ENCODE data around the gene CCDC50. TPM values are rescaled to one million over a fixed set of nuclear protein-coding genes. Genes with fewer than 3 reads are reported as not detected.

The CCDC50 gene
- total RNA-seq, 1 donor from 2014 or later, result 55.9 TPM

DNA sequence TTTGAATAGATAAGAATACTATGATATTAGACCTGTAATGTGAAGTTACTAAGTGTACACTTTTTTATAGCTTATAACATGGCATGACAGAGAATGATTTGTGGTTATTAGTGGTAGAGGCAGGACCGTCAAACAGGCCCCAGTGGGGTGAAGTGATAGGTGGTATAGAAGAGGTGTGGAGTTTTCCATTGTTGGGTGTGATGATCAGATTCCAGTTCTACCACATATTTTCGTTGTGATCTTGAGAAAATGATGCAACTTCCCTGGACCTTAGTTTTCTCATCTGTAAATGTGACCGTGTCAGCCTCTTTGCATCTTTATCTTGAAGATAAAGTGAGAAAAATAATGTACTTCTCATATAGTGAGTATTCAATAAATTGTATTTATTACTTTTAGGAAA is 31.4 kb downstream of the CCDC50 start:
- no peak overlapping the region for H3K4me3 Mint-ChIP-seq (ENCODE audit: unreplicated experiment)
- H3K27ac Mint-ChIP-seq (ENCODE audit: unreplicated experiment), result no peak overlapping the region
- peaks cover 48% of the 10 kb centered on the region for H3K4me1 Mint-ChIP-seq (ENCODE audit: low read depth)
- TF ChIP-seq, protein P1, sequence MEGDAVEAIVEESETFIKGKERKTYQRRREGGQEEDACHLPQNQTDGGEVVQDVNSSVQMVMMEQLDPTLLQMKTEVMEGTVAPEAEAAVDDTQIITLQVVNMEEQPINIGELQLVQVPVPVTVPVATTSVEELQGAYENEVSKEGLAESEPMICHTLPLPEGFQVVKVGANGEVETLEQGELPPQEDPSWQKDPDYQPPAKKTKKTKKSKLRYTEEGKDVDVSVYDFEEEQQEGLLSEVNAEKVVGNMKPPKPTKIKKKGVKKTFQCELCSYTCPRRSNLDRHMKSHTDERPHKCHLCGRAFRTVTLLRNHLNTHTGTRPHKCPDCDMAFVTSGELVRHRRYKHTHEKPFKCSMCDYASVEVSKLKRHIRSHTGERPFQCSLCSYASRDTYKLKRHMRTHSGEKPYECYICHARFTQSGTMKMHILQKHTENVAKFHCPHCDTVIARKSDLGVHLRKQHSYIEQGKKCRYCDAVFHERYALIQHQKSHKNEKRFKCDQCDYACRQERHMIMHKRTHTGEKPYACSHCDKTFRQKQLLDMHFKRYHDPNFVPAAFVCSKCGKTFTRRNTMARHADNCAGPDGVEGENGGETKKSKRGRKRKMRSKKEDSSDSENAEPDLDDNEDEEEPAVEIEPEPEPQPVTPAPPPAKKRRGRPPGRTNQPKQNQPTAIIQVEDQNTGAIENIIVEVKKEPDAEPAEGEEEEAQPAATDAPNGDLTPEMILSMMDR (IDR thresholded peaks at IDR 0.05), result no peak
- H3K27me3 Mint-ChIP-seq (ENCODE audit: low read depth), result no peaks in the 10 kb centered on the region
- H3K36me3 Mint-ChIP-seq (ENCODE audit: low read depth), result peaks cover 33% of the 10 kb centered on the region
- DNase-seq (ENCODE audit: low spot score), result no peak
- no peaks in the 10 kb centered on the region for H3K9me3 Mint-ChIP-seq (ENCODE audit: low read depth)

DNA sequence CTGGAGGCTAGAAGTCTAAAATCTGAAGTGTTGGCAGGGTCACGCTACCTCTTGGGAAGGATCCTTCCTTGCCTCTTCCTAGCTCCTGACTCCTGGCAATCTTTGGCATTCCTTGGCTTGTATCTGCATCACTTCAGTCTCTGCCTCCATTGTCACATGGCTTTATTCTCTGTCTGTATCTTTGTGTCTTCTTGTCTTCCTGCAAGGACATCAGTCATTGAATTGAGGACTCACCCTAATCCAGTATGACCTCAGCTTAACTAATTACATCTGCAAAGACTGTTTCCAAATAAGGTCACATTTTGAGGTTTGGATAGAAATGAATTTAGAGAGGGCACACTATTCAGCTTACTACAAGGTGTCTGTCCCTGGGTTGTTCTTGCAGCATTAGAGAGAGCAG is 32.3 kb downstream of the CCDC50 start:
- Mint-ChIP-seq H3K4me3 (ENCODE audit: unreplicated experiment) (no peak overlapping the region), H3K4me1 (ENCODE audit: low read depth) (peaks cover 39% of the 10 kb centered on the region), H3K9me3 (ENCODE audit: low read depth) (no peaks in the 10 kb centered on the region), H3K36me3 (ENCODE audit: low read depth) (peaks cover 33% of the 10 kb centered on the region), H3K27me3 (ENCODE audit: low read depth) (no peaks in the 10 kb centered on the region), H3K27ac (ENCODE audit: unreplicated experiment) (no peak overlapping the region)
- TF ChIP-seq, protein P1 (IDR thresholded peaks at IDR 0.05), result no peak
- no peak for DNase-seq (ENCODE audit: low spot score)

DNA sequence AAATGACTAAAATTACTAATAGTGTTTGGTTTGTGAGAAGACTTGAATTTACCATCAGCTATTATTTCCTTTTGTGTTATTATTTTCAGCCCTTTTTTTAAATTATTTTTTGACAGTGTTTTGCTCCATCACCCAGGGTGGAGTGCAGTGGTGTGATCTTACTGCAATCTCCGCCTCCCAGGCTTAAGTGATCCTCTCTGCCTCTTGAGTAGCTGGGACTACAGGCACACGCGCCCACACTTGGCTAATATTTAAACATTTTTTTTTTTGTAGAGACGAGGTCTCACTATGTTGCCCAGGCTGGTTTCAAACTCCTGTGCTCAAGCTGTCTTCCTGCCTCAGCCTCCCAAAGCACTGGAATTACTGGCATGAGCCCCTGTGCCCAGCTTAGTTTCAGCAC is 32.8 kb downstream of the CCDC50 start:
- DNase-seq (ENCODE audit: low spot score), result no peak
- no peak overlapping the region for H3K27ac Mint-ChIP-seq (ENCODE audit: unreplicated experiment)
- no peaks in the 10 kb centered on the region for H3K27me3 Mint-ChIP-seq (ENCODE audit: low read depth)
- TF ChIP-seq, protein P1 (IDR thresholded peaks at IDR 0.05), result no peak
- H3K4me3 Mint-ChIP-seq (ENCODE audit: unreplicated experiment), result no peak overlapping the region
- H3K9me3 Mint-ChIP-seq (ENCODE audit: low read depth), result no peaks in the 10 kb centered on the region
- H3K4me1 Mint-ChIP-seq (ENCODE audit: low read depth), result peaks cover 39% of the 10 kb centered on the region
- peaks cover 33% of the 10 kb centered on the region for H3K36me3 Mint-ChIP-seq (ENCODE audit: low read depth)

DNA sequence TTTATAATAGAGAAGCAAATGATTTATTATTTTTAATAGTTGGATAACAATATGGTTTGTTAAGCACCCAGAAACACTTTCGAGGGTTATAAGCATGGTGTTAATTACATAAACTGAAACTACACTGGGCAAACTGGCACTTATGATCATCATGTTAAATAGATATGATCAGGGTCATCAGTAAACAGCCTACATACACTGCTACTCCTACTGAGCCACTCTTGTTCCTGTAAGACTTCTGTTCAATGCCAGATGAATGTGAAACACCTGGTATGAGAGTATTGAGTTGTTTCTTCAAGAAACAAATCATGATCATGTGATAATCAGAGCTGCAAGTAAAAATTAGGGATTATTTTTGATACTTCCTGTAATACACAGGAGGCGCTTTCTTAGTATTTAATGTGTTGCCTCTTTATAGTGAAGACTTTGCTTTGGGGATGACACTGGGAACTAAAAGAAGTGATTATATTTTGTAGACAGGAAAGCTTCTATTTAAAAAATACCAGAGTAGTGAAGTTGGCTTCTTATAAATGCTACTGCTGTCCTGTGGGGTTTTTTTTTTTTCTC is 33.4 kb downstream of the CCDC50 start:
- no peak overlapping the region for H3K27ac Mint-ChIP-seq (ENCODE audit: unreplicated experiment)
- H3K27me3 Mint-ChIP-seq (ENCODE audit: low read depth), result no peaks in the 10 kb centered on the region
- H3K4me3 Mint-ChIP-seq (ENCODE audit: unreplicated experiment), result no peak overlapping the region
- no peak for DNase-seq (ENCODE audit: low spot score)
- TF ChIP-seq, protein P1 (IDR thresholded peaks at IDR 0.05), result no peak
- no peaks in the 10 kb centered on the region for H3K9me3 Mint-ChIP-seq (ENCODE audit: low read depth)
- peaks cover 37% of the 10 kb centered on the region for H3K4me1 Mint-ChIP-seq (ENCODE audit: low read depth)
- H3K36me3 Mint-ChIP-seq (ENCODE audit: low read depth), result peaks cover 33% of the 10 kb centered on the region

DNA sequence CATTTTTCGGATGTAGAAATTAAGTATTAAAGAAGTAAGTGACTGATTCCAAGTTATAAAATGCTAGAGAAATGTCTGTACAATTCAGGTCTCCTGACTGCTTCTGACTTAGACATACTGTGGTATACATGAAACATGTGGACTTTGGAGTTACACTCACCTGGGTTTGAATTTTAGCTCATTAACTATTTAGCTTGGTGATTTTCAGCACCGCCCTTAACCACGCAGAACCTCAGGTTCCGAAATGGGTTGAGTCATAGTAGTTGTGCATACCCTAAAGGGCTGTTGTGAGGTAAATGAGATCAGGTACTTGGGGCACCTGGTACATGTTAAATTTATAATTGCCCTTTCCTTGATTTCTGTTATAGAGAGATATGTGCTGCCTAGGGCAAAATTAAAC is 34.0 kb downstream of the CCDC50 start:
- H3K36me3 Mint-ChIP-seq (ENCODE audit: low read depth), result peaks cover 33% of the 10 kb centered on the region

More for the DNA sequence above, 34.0 kb downstream of the CCDC50 start:
- no peaks in the 10 kb centered on the region for H3K9me3 Mint-ChIP-seq (ENCODE audit: low read depth)
- no peak overlapping the region for H3K4me3 Mint-ChIP-seq (ENCODE audit: unreplicated experiment)
- H3K27me3 Mint-ChIP-seq (ENCODE audit: low read depth), result no peaks in the 10 kb centered on the region
- no peak for DNase-seq (ENCODE audit: low spot score)
- TF ChIP-seq, protein P1 (IDR thresholded peaks at IDR 0.05), result no peak
- no peak overlapping the region for H3K27ac Mint-ChIP-seq (ENCODE audit: unreplicated experiment)
- H3K4me1 Mint-ChIP-seq (ENCODE audit: low read depth), result peaks cover 31% of the 10 kb centered on the region

Data from chondrocyte (in vitro differentiated cells).